ENCODE results near the gene DPEP2. TPM values are rescaled to one million over a fixed set of nuclear protein-coding genes. Genes with fewer than 3 reads are reported as not detected.
A peak's percentile ranks its signal among the peaks of the same experiment; 100 is the strongest.

DPEP2 gene
- total and polyA plus RNA-seq, 2 of the 13 experiments (the other 11 are each of a cell fraction or from before 2014, with no cell fraction given): 0.18 TPM; not detected in 1

DNA sequence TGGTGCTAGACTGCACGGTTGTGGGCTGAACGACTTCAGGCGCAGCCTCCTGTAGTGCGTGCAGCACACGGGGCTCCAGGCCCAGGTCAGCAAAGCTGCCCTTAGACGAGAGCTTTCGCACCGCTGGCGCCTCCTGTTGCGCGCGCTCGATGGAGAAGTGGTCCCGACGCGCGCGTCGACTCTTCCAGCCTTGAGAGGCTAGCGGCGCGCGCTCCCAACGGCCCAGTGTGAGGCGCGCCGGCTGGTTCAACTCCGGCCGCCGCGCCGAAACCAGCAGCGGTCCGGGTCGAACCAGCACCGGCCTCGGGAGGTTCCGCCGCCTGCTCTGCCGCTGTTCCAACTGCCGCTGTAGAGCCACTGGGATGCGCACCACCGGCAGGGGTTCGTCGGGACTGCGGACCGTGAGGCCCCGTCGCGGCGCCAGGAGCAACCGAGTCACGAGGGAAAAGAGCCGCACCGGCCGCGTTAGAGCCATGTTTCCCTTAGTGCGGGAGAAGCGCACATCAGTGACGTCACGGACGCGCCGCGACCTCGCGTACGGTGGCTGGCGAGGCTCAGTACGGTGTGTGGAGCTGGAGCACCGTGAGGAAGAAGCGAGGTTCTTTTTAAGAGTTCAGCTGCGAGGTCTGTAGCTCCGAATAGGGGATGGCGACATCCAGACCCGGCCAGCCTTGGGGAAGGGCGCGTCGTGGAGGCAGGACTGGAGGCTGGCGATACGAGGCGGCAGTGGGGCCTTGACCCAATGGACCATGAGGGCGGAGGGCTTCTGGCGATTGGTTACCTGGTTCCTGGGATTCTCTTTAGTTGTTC, 23.6 kb upstream of the DPEP2 start, which contains the start of the genes DDX28 and DUS2 (continued):
- peak; percentile 89 for TF ChIP-seq RXRA (CRISPR knock-in tag; IDR thresholded peaks at IDR 0.05)
- peak; percentile 99 for TF ChIP-seq CCDC6 (CRISPR knock-in tag; IDR thresholded peaks at IDR 0.05)
- peak; percentile 12; the same call in 1 of the 2 replicates for TF ChIP-seq ZNF549 (CRISPR knock-in tag; IDR thresholded peaks at IDR 0.05)
- no peak for TF ChIP-seq SMARCE1 (IDR thresholded peaks at IDR 0.05; ENCODE audit: borderline replicate concordance)
- TF ChIP-seq SRSF4 (IDR thresholded peaks at IDR 0.05; ENCODE audit: low read depth, low read length, poor library complexity, severe bottlenecking): no peak
- TF ChIP-seq, protein P1, sequence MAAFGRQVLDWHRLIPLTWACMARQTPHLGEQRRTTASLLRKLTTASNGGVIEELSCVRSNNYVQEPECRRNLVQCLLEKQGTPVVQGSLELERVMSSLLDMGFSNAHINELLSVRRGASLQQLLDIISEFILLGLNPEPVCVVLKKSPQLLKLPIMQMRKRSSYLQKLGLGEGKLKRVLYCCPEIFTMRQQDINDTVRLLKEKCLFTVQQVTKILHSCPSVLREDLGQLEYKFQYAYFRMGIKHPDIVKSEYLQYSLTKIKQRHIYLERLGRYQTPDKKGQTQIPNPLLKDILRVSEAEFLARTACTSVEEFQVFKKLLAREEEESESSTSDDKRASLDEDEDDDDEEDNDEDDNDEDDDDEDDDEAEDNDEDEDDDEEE (CRISPR knock-in tag; IDR thresholded peaks at IDR 0.05): peak; percentile 86; the same call in 1 of the 2 replicates
- TF ChIP-seq SAFB2 (CRISPR knock-in tag; IDR thresholded peaks at IDR 0.05; ENCODE audit: borderline replicate concordance, low read depth): no peak; the same call in none of the 2 replicates
- peak; percentile 94 for TF ChIP-seq ZNF343 (CRISPR knock-in tag; IDR thresholded peaks at IDR 0.05)
- TF ChIP-seq ZIK1 (CRISPR knock-in tag; IDR thresholded peaks at IDR 0.05; ENCODE audit: borderline replicate concordance, low read depth): peak; percentile 82
- TF ChIP-seq, protein P2, sequence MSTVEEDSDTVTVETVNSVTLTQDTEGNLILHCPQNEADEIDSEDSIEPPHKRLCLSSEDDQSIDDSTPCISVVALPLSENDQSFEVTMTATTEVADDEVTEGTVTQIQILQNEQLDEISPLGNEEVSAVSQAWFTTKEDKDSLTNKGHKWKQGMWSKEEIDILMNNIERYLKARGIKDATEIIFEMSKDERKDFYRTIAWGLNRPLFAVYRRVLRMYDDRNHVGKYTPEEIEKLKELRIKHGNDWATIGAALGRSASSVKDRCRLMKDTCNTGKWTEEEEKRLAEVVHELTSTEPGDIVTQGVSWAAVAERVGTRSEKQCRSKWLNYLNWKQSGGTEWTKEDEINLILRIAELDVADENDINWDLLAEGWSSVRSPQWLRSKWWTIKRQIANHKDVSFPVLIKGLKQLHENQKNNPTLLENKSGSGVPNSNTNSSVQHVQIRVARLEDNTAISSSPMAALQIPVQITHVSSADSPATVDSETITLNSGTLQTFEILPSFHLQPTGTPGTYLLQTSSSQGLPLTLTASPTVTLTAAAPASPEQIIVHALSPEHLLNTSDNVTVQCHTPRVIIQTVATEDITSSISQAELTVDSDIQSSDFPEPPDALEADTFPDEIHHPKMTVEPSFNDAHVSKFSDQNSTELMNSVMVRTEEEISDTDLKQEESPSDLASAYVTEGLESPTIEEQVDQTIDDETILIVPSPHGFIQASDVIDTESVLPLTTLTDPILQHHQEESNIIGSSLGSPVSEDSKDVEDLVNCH (CRISPR knock-in tag; IDR thresholded peaks at IDR 0.05): 0 out of 2 replicates have a peak, but pooled peaks have one; percentile 38
- TF ChIP-seq MATR3 (CRISPR knock-in tag; IDR thresholded peaks at IDR 0.05): no peak
- TF ChIP-seq RARG (CRISPR knock-in tag; IDR thresholded peaks at IDR 0.05; ENCODE audit: low read depth): no peak
- TF ChIP-seq, protein P3, sequence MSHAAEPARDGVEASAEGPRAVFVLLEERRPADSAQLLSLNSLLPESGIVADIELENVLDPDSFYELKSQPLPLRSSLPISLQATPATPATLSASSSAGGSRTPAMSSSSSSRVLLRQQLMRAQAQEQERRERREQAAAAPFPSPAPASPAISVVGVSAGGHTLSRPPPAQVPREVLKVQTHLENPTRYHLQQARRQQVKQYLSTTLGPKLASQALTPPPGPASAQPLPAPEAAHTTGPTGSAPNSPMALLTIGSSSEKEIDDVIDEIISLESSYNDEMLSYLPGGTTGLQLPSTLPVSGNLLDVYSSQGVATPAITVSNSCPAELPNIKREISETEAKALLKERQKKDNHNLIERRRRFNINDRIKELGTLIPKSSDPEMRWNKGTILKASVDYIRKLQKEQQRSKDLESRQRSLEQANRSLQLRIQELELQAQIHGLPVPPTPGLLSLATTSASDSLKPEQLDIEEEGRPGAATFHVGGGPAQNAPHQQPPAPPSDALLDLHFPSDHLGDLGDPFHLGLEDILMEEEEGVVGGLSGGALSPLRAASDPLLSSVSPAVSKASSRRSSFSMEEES (CRISPR knock-in tag; IDR thresholded peaks at IDR 0.05): peak; percentile 68; the same call in 1 of the 2 replicates
- no peak for TF ChIP-seq TCF12 (IDR thresholded peaks at IDR 0.05)
- peak; percentile 83; the same call in 1 of the 2 replicates for TF ChIP-seq TCF12 (CRISPR knock-in tag; IDR thresholded peaks at IDR 0.05)
- TF ChIP-seq, protein P4, sequence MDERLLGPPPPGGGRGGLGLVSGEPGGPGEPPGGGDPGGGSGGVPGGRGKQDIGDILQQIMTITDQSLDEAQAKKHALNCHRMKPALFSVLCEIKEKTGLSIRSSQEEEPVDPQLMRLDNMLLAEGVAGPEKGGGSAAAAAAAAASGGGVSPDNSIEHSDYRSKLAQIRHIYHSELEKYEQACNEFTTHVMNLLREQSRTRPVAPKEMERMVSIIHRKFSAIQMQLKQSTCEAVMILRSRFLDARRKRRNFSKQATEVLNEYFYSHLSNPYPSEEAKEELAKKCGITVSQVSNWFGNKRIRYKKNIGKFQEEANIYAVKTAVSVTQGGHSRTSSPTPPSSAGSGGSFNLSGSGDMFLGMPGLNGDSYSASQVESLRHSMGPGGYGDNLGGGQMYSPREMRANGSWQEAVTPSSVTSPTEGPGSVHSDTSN (CRISPR knock-in tag; IDR thresholded peaks at IDR 0.05): no peak
- TF ChIP-seq, protein P5, sequence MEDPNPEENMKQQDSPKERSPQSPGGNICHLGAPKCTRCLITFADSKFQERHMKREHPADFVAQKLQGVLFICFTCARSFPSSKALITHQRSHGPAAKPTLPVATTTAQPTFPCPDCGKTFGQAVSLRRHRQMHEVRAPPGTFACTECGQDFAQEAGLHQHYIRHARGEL (CRISPR knock-in tag; IDR thresholded peaks at IDR 0.05): peak; percentile 84; the same call in 1 of the 2 replicates
- TF ChIP-seq MIER3 (CRISPR knock-in tag; IDR thresholded peaks at IDR 0.05; ENCODE audit: borderline replicate concordance): peak; percentile 94
- TF ChIP-seq ZNF235 (CRISPR knock-in tag; IDR thresholded peaks at IDR 0.05; ENCODE audit: borderline replicate concordance): peak; percentile 69; the same call in 1 of the 2 replicates
- peak; percentile 97 for TF ChIP-seq NRL (CRISPR knock-in tag; IDR thresholded peaks at IDR 0.05; ENCODE audit: borderline replicate concordance)
- TF ChIP-seq, protein P6, sequence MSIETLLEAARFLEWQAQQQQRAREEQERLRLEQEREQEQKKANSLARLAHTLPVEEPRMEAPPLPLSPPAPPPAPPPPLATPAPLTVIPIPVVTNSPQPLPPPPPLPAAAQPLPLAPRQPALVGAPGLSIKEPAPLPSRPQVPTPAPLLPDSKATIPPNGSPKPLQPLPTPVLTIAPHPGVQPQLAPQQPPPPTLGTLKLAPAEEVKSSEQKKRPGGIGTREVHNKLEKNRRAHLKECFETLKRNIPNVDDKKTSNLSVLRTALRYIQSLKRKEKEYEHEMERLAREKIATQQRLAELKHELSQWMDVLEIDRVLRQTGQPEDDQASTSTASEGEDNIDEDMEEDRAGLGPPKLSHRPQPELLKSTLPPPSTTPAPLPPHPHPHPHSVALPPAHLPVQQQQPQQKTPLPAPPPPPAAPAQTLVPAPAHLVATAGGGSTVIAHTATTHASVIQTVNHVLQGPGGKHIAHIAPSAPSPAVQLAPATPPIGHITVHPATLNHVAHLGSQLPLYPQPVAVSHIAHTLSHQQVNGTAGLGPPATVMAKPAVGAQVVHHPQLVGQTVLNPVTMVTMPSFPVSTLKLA (IDR thresholded peaks at IDR 0.05): peak; percentile 50

All from HepG2 (cell line).